GM19372 (cell line): ENCODE measurements around the gene NDUFS6.

Experiments
- ATAC-seq: cut with Tn5 transposase; IDR thresholded peaks from one replicate; pipeline ENCODE4 v1.9.1; 2021; ENCODE audit warnings: mild to moderate bottlenecking, low read depth, moderate library complexity; ENCODE audit not compliant: unreplicated experiment

The NDUFS6 gene

GRCh38 chr5:1844708-1845436 is 43.7 kb downstream of the NDUFS6 start:
- no peak for ATAC-seq

GRCh38 chr5:1845696-1846095 is 44.5 kb downstream of the NDUFS6 start:
- ATAC-seq = no peak

DNA sequence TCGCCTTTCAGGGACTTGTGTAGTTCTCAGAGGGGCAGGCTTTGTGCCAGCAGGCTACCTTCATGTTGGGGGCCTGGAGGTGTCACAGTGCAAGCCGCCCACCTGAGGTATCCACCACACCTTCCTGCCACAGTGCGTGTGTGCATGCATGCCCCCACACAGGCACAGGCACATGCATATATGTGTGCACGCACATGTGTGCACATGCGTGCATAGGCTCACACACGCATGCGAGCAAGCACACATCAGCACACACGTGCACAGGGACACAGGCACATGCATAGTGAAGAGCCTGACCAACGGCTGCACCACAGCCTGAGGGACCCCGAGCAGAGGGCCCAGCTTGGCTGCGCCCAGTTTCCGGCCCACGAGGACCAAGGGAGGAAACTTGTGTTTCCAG is 45.4 kb downstream of the NDUFS6 start:
- ATAC-seq = no peak

DNA sequence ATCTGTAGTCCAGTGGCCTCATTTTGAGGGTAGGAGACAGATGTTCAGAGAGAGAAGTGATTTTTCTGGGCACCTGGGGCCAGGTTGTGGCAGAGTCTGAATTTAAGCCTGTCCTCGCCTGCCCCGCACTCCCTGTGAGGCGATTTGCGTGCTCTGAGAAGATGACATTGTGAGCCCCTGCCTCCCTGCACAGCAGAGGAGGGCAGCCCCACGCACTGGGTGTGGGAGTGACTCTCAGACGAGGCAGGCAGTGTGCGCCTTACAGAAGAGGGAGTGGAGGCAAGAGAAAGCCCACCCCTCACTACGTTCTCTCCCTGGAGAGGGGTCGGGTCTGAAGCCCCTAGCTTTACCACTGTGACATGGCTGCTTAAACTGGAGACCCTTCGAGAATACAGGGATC is 45.8 kb downstream of the NDUFS6 start:
- ATAC-seq = no peak

DNA sequence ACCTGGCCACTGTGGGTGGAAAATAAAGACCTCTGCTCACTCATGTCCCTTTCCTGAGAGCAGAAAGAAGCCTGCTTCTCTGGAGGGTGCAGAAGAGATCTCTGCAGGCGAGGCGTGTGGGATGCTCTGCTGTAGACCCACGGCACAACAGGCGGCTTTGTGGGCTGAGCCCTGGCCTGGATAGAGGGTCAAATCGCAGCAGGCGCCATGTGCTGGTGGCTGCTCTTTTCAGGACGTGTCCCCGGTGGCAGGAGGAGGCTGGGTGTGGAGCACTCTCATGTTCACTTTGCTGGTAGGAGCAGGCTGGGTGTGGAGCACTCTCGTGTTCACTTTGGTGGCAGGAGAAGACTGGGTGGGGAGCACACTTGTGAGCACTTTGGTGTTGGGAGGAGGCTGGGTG is 46.4 kb downstream of the NDUFS6 start:
- no peak for ATAC-seq

GRCh38 chr5:1850324-1851154 is 49.3 kb downstream of the NDUFS6 start:
- no peak for ATAC-seq

GRCh38 chr5:1851290-1851934 is 50.2 kb downstream of the NDUFS6 start:
- no peak for ATAC-seq

DNA sequence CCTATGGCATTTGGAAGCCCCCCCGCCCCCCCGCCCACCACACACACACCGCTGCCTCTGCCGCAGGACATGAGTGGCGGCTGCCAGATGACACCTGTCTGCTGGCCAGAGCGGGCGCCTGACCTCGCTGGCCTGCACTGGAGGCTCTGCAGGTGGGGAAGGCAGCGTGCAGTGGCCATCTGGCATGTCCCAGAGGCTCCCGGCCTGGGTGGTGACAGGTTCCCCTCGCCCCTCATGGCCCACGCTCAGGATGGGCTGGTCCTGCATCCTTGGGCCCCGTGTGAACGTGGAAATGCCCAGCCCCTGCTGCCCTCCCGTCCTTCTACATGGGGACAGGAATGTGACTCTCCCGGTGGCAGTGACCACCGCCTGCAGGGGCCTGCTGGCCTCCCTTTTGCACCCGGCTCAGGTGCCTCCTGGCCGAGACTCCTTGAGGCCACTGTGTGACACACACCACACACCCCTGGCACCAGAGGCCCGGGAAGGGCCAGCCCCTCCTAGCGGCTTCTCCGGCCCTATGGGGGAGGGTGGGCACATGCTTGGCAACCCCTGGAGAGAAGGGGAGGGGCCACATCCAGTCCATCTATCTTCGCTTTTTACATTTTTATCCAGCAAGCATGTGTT is 51.2 kb downstream of the NDUFS6 start:
- ATAC-seq = no peak

GRCh38 chr5:1853531-1853930 is 52.3 kb downstream of the NDUFS6 start:
- no peak for ATAC-seq

GRCh38 chr5:1855075-1855474 is 53.9 kb downstream of the NDUFS6 start:
- no peak for ATAC-seq

- no peak for ATAC-seq
These were observed 54.4 kb downstream of the NDUFS6 start for GRCh38 chr5:1855596-1855995.

DNA sequence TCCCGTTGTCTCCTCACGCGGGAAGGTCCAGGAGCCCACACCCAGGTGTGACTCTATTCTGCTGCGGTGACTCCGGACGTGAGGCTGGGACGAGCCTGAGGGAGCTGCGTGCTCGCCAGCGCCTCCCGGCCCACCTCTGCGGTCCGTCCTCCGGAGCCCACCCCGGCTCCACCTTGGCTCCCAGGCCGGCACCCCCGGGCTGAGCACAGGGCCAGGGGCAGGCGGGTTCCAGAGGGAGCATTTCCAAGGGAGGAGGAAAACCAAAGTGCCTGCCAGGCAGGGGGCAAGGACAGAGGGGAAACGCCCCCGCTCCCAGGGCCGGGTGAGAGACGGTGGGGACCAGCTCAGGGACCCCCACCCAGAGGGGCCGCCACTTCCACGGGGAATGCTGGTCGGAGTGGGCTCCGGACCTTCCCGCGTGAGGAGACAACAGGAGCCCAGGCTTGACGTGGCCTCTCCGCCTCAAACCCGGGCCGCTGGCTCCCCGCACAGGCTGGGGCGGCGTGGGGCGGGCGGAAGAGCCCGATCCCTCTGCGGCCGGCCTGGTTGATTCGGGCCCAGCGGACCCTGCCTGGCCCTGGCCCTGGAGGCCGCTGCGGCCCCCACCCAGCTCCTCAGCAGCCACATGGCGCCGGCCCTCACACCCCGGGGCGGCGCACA is 55.5 kb downstream of the NDUFS6 start:
- no peak for ATAC-seq

DNA sequence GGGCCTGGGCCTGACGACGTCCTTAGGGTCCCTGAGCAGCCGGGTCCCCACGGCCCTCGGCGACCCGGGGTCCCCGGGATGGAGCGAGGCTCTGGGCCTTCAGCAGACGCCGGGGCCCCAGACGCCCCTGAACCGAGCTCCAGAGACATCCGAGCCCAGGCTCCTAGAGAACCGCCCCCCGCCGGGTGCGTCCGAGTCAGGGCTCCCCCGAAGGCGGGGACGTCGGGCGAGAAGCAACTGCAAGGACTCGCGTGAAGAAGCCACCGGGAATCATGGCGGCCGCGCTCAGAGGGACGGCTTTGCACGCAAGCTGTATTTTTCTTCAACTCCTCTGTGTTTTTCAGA is 56.0 kb downstream of the NDUFS6 start:
- ATAC-seq = no peak

GRCh38 chr5:1858436-1858835 is 57.2 kb downstream of the NDUFS6 start:
- ATAC-seq = no peak

- no peak for ATAC-seq
These were observed 57.9 kb downstream of the NDUFS6 start for GRCh38 chr5:1859099-1859498.

DNA sequence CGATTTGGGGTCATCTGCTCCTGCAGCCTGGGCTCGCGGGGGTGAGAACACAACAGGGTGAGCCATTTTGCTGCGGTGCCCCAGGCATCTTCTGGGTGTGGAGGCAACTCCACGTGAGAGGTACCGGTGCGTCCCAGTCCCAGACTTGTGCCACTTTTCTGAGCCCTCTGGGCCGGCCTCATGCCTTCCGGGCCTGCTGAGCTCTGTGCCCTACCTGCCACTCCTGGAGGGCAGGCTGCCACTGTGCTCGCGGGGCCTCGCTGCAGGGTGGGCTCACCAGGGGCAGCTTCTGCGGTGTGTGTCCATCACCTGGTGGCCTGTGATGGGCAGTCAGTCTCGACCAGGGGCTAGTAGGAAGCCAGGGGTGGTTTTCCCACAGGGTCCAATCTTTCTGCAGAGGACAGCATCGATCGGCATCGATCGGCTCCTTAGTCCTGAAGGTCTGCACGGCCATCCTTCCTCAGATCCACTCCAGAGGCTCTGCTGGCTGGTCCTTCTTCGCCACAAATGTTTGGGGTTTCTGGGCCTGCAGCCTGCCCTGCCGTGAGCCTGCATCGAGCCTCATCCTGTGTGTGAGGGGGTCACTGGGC is 58.9 kb downstream of the NDUFS6 start:
- no peak for ATAC-seq

GRCh38 chr5:1860949-1861348 is 59.7 kb downstream of the NDUFS6 start:
- ATAC-seq = no peak

GRCh38 chr5:1864896-1865440 is 63.8 kb downstream of the NDUFS6 start:
- no peak for ATAC-seq

GRCh38 chr5:1865486-1865885 is 64.3 kb downstream of the NDUFS6 start:
- ATAC-seq = no peak
